Thymus (tissue), 2 donors: ENCODE results near the gene ZNF408. TPM values are rescaled to one million over a fixed set of nuclear protein-coding genes. Genes with fewer than 3 reads are reported as not detected.

ENCODE experiments used
- polyA plus RNA-seq: library from polyadenylated mRNA; stranded (reverse); fragments of 200-250 nt; gene quantifications from one replicate; pipeline ENCODE4 v1.2.3, GENCODE V29; 2013
- total RNA-seq: library from RNA; stranded (reverse); fragments of 120-200 nt; gene quantifications from one replicate; pipeline ENCODE4 v1.2.4, GENCODE V29; 2013
- donor health status: healthy.

The ZNF408 gene
- total and polyA plus RNA-seq, 2 donors: 6.5 to 8.1 TPM

Other genes with a start within 250 kb of the ZNF408 start
- gene AMBRA1, start 107.0 kb upstream of the ZNF408 start, total RNA-seq: 20.6 TPM
- gene AMBRA1, start 107.0 kb upstream of the ZNF408 start, polyA plus RNA-seq: 8.7 TPM
- 4.7 TPM for gene HARBI1, start 83.8 kb upstream of the ZNF408 start, total RNA-seq
- gene HARBI1, start 83.8 kb upstream of the ZNF408 start, polyA plus RNA-seq: 3.6 TPM
- gene ATG13, start 83.5 kb upstream of the ZNF408 start, total RNA-seq: 35.2 TPM
- 32.0 TPM for gene ATG13, start 83.5 kb upstream of the ZNF408 start, polyA plus RNA-seq
- gene ARHGAP1, start 412 bp upstream of the ZNF408 start, total RNA-seq: 9.0 TPM
- 24.9 TPM for gene ARHGAP1, start 412 bp upstream of the ZNF408 start, polyA plus RNA-seq
- 0.14 TPM for gene F2, start 18.2 kb downstream of the ZNF408 start, total RNA-seq
- gene F2, start 18.2 kb downstream of the ZNF408 start, polyA plus RNA-seq: 0.07 TPM
- 46.9 TPM for gene CKAP5, start 145.2 kb downstream of the ZNF408 start, total RNA-seq
- 11.2 TPM for gene CKAP5, start 145.2 kb downstream of the ZNF408 start, polyA plus RNA-seq
- 1.8 TPM for gene LRP4, start 217.5 kb downstream of the ZNF408 start, total RNA-seq
- gene LRP4, start 217.5 kb downstream of the ZNF408 start, polyA plus RNA-seq: 5.2 TPM
- 15.8 TPM for gene CSTPP1, start 235.7 kb downstream of the ZNF408 start, total RNA-seq
- gene CSTPP1, start 235.7 kb downstream of the ZNF408 start, polyA plus RNA-seq: 16.0 TPM